Superior temporal gyrus (tissue), 1 donor: Measurements from ENCODE around the gene FAM193A.
"Not testable (repeated sequence)": the region's sequence is repeated elsewhere in the genome, so short reads cannot be mapped to it uniquely, and the experiment has no call there.

Experiments
- DNase-seq: peaks from one replicate; pipeline ENCODE4 v3.0.0-alpha.2; 2016; ENCODE audit errors: extremely low spot score

The FAM193A gene

DNA sequence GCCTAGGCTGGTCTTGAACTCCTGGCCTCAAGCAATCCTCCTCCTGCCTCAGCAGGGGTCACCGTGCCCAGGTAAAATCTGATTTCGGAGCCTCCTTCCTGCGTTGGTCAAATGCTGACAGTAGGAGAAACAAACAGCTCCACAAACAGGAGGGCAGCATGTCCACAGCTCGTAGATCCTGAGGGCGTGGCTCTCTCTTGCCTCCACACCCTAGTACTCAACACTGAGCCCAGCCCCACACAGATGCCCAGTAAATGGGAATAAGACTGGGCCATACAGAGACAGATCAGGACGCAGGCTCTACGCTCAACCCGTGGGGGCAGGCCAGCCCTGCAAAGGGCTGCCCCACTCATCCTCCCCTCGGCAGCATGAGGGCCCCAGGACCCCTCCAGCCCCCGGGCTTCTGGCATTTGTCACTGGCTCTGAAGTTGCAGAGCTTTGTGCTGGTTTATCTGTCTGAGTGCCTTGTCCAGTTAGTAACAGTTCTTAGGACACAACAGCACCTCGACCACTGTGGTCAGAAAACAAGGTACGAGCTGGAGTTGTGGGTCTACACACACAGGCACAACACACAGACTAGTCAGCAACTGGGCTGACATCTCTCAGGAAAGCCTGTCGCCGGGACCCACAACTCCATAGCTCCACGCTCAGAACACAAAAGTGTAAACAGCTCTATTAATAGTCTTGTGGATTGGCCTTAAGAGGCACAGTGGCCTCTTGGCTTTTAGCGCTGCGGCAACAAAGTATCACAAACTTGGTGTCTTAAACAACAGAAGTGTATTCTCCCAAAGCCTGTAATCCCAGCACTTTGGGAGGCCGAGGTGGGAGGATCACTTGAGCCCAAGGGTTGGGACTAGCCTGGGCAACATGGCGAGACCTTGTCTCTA, 214.5 kb downstream of the FAM193A start:
- DNase-seq: no peak

DNA sequence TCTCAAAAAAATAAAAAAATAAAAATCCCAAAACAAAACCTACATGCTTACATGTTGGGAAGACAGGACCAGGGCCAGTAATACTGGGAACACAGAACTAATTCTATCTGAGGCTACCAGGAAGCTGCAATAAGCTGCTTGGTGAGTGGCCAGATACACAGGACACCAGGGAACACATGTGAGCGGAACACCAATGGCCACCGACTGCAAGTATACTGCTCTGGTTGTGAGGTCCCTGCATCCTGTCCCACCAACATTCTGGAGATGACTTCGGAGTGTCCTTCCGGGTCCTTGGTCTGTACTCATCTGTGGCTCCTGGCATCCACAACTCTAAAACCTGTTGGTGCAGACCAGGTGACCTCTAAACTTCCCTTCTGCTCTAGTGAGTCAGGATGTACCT, 217.0 kb downstream of the FAM193A start:
- DNase-seq: no peak

DNA sequence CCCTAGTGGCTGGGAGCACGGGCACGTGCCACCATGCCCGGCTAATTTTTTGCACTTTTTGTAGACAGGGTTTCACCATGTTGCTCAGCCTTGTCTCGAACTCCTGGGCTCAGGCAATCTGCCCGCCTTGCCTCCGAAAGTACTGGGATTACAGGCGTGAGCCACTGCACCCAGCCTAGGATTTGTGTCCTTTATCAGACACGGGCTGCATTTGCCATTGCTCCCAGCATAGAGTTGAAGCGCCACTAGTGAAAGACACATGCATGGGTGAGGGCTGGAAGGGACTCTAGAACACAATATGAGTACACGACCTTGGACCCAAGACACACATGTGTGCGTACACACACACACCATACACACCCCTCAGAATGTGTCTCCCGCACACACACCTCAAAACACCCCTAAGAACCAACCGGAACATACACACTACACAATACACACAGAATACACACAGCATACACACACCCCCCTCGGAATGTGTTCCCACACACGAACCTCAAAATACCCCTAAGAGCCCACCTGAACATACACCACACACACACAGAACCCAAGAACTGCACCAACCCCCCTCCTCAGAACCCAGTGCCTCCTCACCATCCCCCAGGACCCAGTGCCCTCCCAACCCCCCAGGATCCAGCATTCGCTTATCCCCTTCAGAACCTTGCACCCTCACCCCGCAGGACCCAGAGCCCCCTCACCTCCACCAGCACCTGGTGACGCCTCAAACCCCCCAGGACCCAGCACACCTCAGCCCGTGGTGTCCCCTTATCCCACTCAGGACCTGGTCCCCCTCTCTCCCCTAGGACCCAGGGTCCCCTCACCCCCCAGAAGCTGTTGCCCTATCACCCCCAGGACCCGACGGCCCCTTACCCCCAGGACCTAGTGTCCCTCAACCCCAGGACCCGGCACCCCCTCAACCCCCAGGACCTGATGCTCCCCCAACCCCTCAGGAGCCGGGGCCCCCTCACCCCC, 218.7 kb downstream of the FAM193A start:
- DNase-seq: no peak

DNA sequence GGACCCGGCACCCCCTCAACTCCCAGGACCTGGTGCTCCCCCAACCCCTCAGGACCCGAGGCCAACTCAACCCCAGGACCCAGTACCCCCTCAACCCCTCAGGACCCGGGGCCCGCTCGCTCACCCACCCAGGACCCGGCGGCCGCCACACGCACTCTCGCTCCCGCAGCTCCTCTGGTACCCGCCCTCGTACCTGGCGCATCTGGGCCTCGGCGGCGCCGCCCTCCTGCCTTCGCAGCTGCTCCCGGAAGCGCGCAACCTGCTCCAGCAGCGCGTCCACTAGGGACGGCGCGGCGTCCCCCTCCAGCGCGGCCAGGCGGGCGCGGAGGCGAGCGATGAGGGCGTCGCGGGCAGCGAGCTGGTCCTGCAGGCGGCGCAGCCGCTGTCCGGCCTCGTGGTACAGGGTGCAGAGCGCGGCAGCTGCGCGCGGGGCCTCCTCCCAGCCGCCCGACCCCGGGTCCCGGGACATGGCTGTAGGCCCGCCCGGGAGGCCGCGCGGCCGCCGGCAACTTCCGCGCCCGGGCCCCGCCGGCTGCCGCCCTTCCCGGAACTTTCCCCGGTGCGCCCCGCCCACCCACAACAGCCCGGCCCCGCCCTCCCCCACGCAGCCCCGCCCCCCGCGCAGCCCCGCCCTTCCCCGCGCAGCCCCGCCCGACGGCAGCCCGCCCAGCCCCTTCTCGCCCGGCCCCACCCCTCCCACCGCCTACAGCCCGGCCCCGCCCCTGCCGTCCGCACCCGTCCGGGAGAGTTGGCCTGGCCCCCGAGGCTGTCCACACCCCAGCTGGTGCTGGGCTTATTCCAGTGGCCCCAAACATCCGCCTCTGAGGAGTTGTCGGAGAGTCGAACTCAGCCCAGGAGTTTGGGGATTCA, 219.6 kb downstream of the FAM193A start, which contains the start of gene TNIP2:
TSS of gene TNIP2 (minus strand) at position 516 of the 870 bp plus-strand sequence. CDS start at position 469, 47 bp downstream.
- peak; percentile 27 for DNase-seq

DNA sequence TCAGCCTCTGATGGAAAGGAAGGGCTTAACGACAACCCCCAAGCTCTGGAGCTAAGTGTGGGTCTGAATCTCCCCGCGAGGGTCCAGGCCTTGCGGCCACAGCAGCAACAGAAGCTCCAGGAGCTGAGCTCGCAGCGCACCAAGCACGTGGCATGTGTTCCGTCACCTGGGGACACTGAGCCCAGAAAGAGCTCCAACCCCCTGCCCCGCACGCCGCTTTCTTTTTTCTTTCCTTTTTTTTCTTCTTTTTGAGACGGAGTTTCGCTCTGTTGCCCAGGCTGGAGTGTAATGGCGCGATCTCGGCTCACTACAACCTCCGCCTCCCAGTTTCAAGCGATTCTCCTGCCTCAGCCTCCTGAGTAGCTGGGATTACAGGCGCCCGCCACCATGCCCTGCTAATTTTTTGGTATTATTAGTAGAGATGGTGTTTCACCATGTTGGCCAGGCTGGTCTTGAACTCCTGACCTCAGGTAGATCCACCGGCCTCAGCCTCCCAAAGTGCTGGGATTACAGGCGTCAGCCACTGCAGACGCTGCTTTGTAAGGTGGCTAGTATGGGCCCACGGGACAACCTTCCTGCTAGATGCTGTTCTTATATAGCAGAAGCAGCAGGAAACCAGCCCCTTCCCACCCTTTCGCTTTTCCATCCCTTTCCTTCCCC, 220.4 kb downstream of the FAM193A start:
- no peak for DNase-seq

DNA sequence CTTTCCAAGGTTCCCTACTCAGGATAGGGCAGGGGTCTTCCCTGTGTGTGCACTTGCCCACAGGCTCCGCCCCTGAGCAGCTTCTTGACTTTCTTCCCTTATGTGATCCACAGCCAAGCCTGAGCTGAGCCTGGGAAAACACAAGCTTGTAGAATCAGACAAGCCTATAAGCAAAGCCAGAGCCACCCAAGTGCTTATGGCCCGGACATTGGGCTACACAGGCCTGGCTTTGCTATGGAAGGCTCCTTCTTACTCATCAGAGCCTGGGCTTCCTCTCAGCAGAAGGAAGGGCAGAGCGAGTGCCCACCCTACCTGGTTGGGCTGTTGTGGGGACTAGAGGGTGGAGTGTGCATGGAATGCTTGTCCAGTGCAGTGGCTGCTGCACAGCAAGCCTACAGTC, 221.0 kb downstream of the FAM193A start:
- DNase-seq: no peak

DNA sequence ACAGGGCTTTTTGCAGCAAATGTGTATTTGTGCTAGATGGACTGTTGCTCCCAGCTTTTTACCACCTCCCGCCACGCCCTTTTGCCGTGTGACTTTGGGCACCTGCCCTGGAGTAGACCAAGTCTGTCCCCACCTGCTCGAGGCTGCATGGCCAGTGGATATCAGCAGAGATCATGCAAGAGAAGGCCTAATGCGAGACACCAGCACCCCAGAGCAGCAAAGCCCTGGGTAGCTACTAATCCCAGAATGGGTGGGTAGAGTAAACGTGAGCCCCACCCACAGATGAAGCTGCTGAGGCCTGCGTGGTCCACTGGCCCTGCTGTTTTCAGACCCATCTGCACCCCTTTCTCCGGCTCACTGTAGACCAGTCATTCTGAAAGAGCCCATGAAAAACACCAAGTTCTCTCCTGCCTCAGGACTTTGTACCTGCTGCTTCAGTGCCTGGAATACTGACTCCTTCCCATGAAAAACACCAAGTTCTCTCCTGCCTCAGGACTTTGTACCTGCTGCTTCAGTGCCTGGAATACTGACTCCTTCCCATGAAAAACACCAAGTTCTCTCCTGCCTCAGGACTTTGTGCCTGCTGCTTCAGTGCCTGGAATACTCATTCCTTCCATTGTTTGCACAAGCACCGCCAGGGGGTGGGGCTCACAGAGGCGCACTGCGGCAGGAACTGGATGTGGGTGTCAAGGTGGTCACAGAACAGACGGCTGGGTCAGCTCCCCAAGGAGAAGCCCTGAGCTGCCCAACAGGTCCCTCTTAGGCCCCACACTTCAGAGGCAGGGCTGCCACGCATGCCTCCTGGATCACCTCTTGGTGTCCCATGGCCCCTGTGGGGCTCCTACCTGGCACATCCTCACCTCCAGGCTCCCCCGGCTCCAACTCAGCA, 224.8 kb downstream of the FAM193A start:
- no peak for DNase-seq

DNA sequence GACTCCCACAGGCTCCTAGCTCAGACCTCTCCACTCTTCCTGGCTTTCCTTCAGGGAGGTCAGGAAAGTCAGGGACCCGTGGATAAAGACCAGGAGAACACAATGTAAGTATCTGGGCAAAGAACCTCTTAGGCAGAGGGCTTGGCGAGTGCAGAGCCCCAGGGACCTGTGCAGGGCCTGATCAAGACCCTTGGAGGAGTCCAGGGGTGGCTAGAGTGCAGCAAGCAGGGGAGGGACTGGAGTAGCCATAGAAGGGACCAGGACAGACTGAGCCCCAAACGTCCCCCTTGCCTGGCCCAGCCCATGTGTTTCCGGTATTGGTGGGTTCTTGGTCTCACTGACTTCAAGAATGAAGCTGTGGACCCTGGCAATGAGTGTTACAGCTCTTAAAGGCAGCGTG, 225.6 kb downstream of the FAM193A start:
- DNase-seq: no peak

DNA sequence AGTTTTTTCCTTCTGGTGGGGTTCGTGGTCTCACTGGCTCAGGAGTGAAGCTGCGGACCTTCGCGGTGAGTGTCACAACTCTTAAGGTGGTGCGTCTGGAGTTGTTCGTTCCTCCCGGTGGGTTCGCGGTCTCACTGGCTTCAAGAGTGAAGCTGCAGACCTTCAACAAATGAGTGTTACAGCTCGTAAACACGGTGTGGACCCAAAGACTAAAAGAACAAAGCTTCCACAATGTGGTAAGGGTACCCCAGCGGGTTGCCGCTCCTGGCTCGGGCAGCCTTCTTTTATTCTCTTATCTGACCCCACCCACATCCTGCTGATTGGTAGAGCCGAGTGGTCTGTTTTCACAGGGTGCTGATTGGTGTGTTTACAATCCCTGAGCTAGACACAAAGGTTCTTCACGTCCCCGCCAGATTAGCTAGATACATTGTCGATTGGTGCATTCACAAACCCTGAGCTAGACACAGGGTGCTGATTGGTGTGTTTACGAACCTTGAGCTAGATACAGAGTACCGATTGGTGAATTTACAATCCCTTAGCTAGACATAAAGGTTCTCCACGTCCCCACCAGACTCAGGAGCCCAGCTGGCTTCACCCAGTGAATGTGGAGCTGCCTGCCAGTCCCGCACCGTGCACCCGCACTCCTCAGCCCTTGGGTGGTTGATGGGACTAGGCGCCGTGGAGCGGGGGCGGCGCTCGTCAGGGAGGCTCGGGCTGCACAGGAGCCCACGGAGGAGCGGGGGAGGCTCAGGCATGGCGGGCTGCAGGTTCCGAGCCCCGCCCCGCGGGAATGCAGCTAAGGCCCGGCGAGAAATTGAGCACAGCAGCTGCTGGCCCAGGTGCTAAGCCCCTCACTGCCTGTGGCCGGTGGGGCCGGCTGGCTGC, 226.3 kb downstream of the FAM193A start:
- not testable (repeated sequence) for DNase-seq

DNA sequence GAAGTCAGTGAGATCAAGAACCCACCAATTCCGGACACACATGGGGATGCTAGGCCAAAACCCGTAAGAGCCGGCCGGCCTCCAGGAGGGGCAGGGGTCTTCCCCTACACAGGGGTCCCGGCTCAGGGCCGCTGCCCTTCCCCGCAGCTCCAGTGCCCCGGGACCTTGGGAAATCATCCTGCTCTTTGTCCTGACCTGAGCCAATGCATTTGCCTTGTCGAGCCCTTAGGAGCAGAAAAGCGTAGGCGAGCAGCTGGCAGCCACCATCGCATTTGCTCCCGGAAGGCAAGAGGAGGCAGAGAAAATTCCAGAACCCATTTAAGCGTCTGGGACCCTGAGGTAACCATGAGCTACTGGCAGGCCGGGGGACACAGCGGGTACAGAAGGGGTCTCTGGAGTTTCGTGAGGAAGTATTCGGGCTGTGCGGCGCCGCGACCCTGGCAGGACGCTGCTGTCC, 227.1 kb downstream of the FAM193A start:
- no peak for DNase-seq

DNA sequence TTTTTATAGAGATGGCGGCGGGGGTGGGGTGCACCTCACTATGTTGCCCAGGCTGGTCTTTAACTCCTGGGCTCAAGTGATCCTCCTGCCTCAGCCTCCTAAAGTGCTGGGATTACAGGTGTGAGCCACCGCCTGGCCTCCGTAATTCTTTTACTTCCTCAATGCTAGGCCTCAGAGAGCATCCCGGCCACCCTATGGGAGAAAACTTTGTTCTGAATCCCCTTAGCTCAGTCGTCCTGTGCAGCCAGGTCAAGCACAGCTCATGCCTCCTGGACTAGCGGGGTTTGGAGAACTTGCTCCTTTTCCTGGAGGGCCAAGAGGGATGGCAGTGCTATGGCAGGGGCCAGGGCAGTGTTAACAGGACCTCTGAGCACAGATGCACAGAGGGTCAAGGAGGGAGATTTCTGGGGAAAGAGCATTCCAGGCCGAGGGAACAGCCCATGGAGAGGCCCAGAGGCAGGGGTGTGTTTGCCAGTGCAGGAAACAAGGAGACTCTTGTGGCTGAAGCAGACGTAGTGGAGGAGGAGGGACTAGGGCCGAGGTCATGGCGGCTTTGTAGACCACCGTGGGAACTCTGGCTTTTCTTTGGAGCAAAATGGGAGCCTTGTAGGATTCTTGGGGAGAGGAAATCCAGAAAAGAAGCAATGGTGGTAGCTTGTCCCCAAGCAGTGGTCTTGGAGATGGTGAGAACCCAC, 229.5 kb downstream of the FAM193A start:
- DNase-seq: no peak

DNA sequence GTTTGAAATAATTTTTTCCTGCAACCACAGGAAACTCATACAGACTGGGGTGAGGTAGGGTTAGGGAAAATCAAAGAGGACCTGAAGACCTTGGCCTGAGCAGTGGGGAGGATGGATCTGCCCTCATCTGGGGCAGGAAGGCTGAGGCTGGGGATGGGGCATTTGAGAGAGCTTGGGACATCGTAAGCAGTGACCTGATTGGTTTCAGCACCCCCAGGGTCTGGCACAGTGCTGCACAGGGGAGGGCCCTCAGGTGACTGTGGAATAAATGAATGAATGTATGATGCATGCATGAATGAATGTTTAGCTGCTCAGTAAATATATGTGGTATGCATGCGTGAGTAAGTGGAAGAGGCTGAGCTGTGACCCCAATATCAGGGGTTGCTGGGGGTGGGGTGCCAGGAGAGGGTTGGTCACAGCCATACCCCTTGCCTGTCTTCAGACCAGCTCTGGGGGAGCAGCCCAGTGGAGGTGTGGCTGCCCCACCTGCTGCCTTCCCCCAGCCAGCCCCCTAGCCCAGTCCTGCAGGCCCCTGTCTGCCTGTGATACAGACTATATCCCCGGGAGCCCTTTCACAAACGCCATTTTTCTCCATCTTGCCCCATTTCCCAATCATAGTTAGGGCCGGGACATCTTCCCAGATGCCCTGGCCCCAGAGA, 230.7 kb downstream of the FAM193A start:
- no peak for DNase-seq

DNA sequence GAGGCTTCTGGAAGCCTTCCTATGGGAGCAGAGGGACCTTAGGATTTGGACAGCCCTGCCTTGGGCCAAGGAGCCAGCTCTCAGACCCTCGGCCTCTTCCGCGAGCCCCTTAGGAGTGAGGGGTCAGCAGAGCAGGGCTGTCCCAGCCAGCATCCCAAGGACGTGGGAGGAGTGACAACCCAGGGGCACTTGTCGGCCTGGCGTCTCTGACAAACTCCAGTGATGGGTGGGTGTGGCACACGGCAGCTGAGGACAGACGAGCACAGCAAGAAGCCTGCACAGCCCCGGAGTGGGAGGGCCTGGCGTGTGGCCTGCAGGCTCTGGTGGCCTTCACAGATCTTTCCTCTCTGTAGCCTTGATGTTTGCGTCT, 231.2 kb downstream of the FAM193A start:
- DNase-seq: no peak

DNA sequence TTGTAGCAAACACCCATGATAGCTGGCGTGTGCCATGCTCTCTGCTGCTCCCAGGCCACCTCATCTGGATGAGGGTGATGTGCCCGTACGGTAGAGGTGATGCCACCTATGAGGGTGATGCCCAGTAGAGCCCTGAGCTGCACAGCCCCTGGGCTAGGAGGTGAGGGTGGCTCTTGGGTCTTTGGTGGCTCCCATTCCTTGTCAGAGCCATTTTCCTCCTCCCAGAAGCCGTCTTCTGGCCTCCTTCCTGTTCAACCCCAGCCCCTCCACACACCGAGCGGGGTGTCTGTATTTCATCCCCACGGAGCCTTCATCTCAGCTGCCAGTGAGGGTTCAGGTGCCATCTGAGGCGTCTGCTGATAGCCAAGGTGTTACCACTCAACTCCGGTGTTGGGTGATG, 231.7 kb downstream of the FAM193A start:
- no peak for DNase-seq

DNA sequence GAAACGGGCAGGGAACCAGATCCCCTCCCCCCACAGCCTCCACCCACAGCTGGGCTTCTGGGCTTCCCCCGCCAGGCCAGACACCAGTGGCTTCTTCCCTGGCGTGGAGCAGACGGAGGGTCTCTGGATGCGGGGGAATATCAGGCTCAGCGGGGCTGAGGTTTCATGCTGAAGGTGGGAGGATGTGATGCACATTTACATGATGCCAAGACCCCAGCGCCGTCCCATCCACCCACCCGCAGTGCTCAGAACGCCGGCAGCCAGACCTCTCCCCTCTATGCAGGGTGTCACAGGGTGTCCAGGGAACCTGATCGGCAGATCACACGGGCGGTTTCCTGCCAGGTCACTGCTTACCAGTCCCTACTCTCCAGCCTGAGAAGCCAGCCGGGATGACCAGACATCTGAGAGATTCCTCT, 232.5 kb downstream of the FAM193A start:
- no peak for DNase-seq

DNA sequence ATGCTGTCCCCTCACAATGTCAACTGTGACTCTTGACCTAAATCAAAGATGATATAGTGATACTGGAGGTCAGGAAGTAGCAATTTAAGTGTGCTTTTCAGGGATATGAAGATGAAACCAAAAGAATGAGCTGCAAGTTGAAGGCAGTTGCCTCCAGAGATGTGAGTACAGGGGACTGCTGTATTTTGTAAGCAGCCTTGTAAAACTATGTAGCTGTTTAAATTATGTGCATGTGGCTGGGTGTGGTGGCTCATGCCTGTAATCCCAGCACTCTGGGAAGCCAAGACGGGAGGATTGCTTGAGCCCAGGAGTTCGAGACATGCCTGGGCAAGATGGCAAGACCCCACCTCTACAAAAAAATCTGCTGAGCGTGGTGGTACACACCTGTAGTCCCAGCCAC, 234.8 kb downstream of the FAM193A start:
- DNase-seq: no peak

DNA sequence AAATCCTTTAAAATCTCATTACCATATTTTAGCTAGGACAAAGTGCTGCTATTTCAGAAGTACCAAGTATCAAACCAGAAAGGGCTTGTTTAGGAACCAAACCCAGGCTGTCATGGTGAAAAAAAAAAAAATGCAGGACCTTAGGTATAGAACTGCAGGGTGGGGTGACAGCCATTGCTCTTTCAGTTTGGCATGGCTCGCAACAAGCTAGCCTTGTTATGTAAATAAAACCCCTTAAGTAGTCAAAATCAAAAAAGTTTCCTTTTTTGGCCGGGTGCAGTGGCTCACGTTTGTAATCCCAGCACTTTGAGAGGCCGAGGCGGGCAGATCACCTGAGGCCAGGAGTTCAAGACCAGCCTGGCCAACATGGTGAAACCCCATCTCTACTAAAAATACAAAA, 244.2 kb downstream of the FAM193A start:
- not testable (repeated sequence) for DNase-seq

DNA sequence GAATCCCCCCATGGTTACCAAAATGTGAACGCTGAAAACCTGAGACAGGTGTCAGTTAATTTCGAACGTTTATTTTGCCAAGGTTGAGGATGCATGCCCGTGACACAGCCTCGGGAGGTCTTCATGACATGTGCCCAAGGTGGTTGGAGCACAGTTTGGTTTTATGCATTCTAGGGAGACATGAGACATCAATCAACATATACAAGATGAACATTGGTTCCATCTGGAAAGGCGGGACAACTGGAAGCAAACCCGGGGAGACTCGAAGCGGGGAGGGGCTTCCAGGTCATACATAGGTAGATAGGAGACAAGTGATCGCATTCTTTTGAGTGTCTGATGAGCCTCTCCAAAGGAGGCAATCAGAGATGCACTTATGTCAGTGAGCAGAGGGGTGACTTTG, 245.5 kb downstream of the FAM193A start:
- DNase-seq: no peak
